GM13977 (cell line): ENCODE measurements around the gene HOOK2.

Experiments
- DNase-seq: peaks from one replicate; pipeline ENCODE4 v3.0.0; 2012; ENCODE audit warnings: low spot score
- CTCF ChIP-seq: IDR thresholded peaks from 2 replicates; pipeline ENCODE4 v1.5.1; 2012; ENCODE audit warnings: mild to moderate bottlenecking, control low read depth; ENCODE audit not compliant: insufficient read depth; ENCODE audit errors: extremely low read depth, missing control alignments
- in situ Hi-C: fragments of 300-500 bp; cut with MboI; formaldehyde crosslinking; loops from one replicate; pipeline ENCODE4 v1.12.0; 2022; ENCODE audit warnings: low sequenced_read_pairs, low pct_unique_long_range_greater_than_20kb, mixed read lengths, inconsistent platforms; ENCODE audit not compliant: unreplicated experiment

Gene HOOK2

GRCh38 chr19:12750851-12751250, 24.5 kb downstream of the HOOK2 start:
- in situ Hi-C loops: loop anchor here (10.0 kb wide), 1 partner anchor 186 kb away; no protein-coding TSS in a partner anchor
- no peak for DNase-seq
- no peak for TF ChIP-seq CTCF

- no peak for TF ChIP-seq CTCF
- in situ Hi-C loops: loop anchor here (10.0 kb wide), 1 partner anchor 185 kb away; no protein-coding TSS in a partner anchor
- no peak for DNase-seq
Observed at GRCh38 chr19:12749938-12750521, 25.3 kb downstream of the HOOK2 start.

- no peak for TF ChIP-seq CTCF
- in situ Hi-C loops: no loop called here
Observed at GRCh38 chr19:12748489-12748888, 26.9 kb downstream of the HOOK2 start.

GRCh38 chr19:12745166-12745897, 30.0 kb downstream of the HOOK2 start:
- in situ Hi-C loops: no loop called here
- no peak for TF ChIP-seq CTCF
- DNase-seq: no peak

More at GRCh38 chr19:12748489-12748888, 26.9 kb downstream of the HOOK2 start:
- no peak for DNase-seq

GRCh38 chr19:12737835-12738351, 37.5 kb downstream of the HOOK2 start:
- in situ Hi-C loops: no loop called here
- no peak for DNase-seq
- TF ChIP-seq CTCF: no peak

GRCh38 chr19:12736995-12737834, 38.1 kb downstream of the HOOK2 start, which contains the start of gene GET3:
Gene GET3 (plus strand): TSS chr19:12737497. CDS start chr19:12737506, 9 bp downstream.
- peak; percentile 94 for DNase-seq
- in situ Hi-C loops: no loop called here
- TF ChIP-seq CTCF: no peak
